Panc1 (cell line): Measurements from ENCODE around the gene GRID2IP. TPM values are rescaled to one million over a fixed set of nuclear protein-coding genes. Genes with fewer than 3 reads are reported as not detected.

Source experiments
- ATAC-seq: fragments of 200-7000 bp; cut with Tn5 transposase; 2 replicates; pipeline ENCODE4 v1.9.1; 2020; ENCODE audit warnings: mild to moderate bottlenecking, moderate library complexity
- BruUV-seq: library from RNA; stranded (reverse); fragments of 400-500 nt; replicated peaks from 2 replicates; lab custom pipeline; 2021; lab: Mats Ljungman, UMichigan
- CTCF ChIA-PET: fragments of 300-600 bp; sonication (Branson Sonifier 250); formaldehyde crosslinking; loops from one replicate; lab custom pipeline; 2022; ENCODE audit warnings: antibody characterized with exemption; lab: Charles Lee
- POLR2A ChIA-PET: fragments of 300-600 bp; sonication (Branson Sonifier 250); formaldehyde crosslinking; loops from one replicate; lab custom pipeline; 2022; ENCODE audit warnings: antibody characterized with exemption; lab: Charles Lee
- DNase-seq: peaks from one replicate; pipeline ENCODE4 v3.0.0-alpha.2; 2010; ENCODE audit warnings: low read depth, low spot score
- H3K27ac ChIP-seq: 2 replicates; pipeline ENCODE4 v1.5.1; 2011; ENCODE audit warnings: mild to moderate bottlenecking, low read length, inconsistent platforms
- H3K27me3 ChIP-seq: fragments of 200-500 bp; sonication (Bioruptor generic); 2 replicates; pipeline ENCODE4 v1.6.0; 2014; ENCODE audit warnings: low read length, inconsistent platforms; ENCODE audit not compliant: control insufficient read depth, insufficient read depth
- H3K36me3 ChIP-seq: fragments of 200-500 bp; sonication (Bioruptor generic); 2 replicates; pipeline ENCODE4 v1.5.1; 2014; ENCODE audit warnings: inconsistent platforms, mild to moderate bottlenecking, low read length, moderate library complexity; ENCODE audit not compliant: control insufficient read depth, insufficient read depth
- H3K4me1 ChIP-seq: 2 replicates; pipeline ENCODE4 v1.5.1; 2011; ENCODE audit warnings: inconsistent platforms, mild to moderate bottlenecking, low read length, moderate library complexity; ENCODE audit not compliant: control insufficient read depth, insufficient read depth
- H3K4me3 ChIP-seq, 2 experiments: 2 replicates each; pipeline ENCODE4 v1.5.1; 2011 to 2012; ENCODE audit warnings: low read depth in 2 of 2, low read length in 2 of 2, mild to moderate bottlenecking in 2 of 2, inconsistent platforms in 1 of 2, moderate library complexity in 1 of 2
- H3K9me3 ChIP-seq: fragments of 200-500 bp; sonication (Bioruptor generic); 2 replicates; pipeline ENCODE4 v1.5.1; 2014; ENCODE audit warnings: low read depth, mild to moderate bottlenecking, inconsistent platforms, low read length, moderate library complexity; ENCODE audit not compliant: control insufficient read depth, insufficient read depth
- POLR2AphosphoS5 ChIP-seq: IDR thresholded peaks from 2 replicates; pipeline ENCODE4 v1.6.1; 2012; ENCODE audit warnings: mild to moderate bottlenecking, low read depth, low read length, moderate library complexity
- SIN3A ChIP-seq: IDR thresholded peaks from 2 replicates; pipeline ENCODE4 v1.6.1; 2012; ENCODE audit warnings: low read depth, mild to moderate bottlenecking, low read length, moderate library complexity, borderline replicate concordance; ENCODE audit not compliant: insufficient read depth
- TCF7L2 ChIP-seq: IDR thresholded peaks from 2 replicates; pipeline ENCODE4 v1.6.1; 2011; ENCODE audit warnings: mild to moderate bottlenecking, low read depth, low read length, inconsistent platforms
- in situ Hi-C: cut with HindIII; loops from 2 replicates; pipeline ENCODE4 v1.10.0; 2016; ENCODE audit warnings: low sequenced_read_pairs, low pct_unique_long_range_greater_than_20kb
- intact Hi-C: fragments of 100-400 bp; cut with micrococcal nuclease; formaldehyde crosslinking; loops from one replicate; pipeline ENCODE4 v1.10.0; 2022; ENCODE audit not compliant: unreplicated experiment
- total RNA-seq: library from RNA; stranded (reverse); gene quantifications from one replicate; pipeline ENCODE4 v1.2.1, GENCODE V29; 2021; ENCODE audit not compliant: unreplicated experiment
- TF ChIP-seq, protein P1 (sequence below), 2 experiments: IDR thresholded peaks; 2 replicates each; pipeline ENCODE4 v1.6.1; 2011 to 2012; ENCODE audit warnings: low read depth in 2 of 2, control low read depth in 1 of 2, low read length in 1 of 2, mild to moderate bottlenecking in 1 of 2, moderate library complexity in 1 of 2; ENCODE audit not compliant: insufficient read depth in 1 of 2
- TF ChIP-seq, protein P2 (sequence below): fragments of 450-650 bp; IDR thresholded peaks from 2 replicates; pipeline ENCODE4 v1.5.1; 2017; ENCODE audit warnings: mild to moderate bottlenecking

The GRID2IP gene
- total RNA-seq, 1 experiment from 2014 or later, result 0.13 TPM

GRCh38 chr7:6494365-6494764 lies 56.9 kb downstream of the GRID2IP start:
- POLR2A ChIA-PET, result no interaction called here
- in situ Hi-C loops (no loop called here), intact Hi-C loops (no loop called here)
- Histone ChIP-seq H3K4me1 (no peaks in the 10 kb centered on the region), H3K4me3 (no peak overlapping the region), H3K27ac (no peak overlapping the region), H3K36me3 (no peaks in the 10 kb centered on the region), H3K9me3 (no peaks in the 10 kb centered on the region; the same call in 1 of the 2 replicates), H3K27me3 (no peaks in the 10 kb centered on the region)
- no TSS peak for BruUV-seq
- TF ChIP-seq, protein P1, sequence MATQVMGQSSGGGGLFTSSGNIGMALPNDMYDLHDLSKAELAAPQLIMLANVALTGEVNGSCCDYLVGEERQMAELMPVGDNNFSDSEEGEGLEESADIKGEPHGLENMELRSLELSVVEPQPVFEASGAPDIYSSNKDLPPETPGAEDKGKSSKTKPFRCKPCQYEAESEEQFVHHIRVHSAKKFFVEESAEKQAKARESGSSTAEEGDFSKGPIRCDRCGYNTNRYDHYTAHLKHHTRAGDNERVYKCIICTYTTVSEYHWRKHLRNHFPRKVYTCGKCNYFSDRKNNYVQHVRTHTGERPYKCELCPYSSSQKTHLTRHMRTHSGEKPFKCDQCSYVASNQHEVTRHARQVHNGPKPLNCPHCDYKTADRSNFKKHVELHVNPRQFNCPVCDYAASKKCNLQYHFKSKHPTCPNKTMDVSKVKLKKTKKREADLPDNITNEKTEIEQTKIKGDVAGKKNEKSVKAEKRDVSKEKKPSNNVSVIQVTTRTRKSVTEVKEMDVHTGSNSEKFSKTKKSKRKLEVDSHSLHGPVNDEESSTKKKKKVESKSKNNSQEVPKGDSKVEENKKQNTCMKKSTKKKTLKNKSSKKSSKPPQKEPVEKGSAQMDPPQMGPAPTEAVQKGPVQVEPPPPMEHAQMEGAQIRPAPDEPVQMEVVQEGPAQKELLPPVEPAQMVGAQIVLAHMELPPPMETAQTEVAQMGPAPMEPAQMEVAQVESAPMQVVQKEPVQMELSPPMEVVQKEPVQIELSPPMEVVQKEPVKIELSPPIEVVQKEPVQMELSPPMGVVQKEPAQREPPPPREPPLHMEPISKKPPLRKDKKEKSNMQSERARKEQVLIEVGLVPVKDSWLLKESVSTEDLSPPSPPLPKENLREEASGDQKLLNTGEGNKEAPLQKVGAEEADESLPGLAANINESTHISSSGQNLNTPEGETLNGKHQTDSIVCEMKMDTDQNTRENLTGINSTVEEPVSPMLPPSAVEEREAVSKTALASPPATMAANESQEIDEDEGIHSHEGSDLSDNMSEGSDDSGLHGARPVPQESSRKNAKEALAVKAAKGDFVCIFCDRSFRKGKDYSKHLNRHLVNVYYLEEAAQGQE (IDR thresholded peaks at IDR 0.05; ENCODE audit: insufficient read depth in 1 of 2, low read depth in 2 of 2, low read length in 1 of 2), result no peak
- TF ChIP-seq, protein P2, sequence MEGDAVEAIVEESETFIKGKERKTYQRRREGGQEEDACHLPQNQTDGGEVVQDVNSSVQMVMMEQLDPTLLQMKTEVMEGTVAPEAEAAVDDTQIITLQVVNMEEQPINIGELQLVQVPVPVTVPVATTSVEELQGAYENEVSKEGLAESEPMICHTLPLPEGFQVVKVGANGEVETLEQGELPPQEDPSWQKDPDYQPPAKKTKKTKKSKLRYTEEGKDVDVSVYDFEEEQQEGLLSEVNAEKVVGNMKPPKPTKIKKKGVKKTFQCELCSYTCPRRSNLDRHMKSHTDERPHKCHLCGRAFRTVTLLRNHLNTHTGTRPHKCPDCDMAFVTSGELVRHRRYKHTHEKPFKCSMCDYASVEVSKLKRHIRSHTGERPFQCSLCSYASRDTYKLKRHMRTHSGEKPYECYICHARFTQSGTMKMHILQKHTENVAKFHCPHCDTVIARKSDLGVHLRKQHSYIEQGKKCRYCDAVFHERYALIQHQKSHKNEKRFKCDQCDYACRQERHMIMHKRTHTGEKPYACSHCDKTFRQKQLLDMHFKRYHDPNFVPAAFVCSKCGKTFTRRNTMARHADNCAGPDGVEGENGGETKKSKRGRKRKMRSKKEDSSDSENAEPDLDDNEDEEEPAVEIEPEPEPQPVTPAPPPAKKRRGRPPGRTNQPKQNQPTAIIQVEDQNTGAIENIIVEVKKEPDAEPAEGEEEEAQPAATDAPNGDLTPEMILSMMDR, result no peak
- TF ChIP-seq TCF7L2 (no peak), POLR2AphosphoS5 (no peak), SIN3A (no peak)
- CTCF ChIA-PET, result no interaction called here
- ATAC-seq, result no peak
- no peak for DNase-seq

- CTCF ChIA-PET, result interaction anchor here (0.6 kb wide), 1 partner anchor 48 kb away, joined by 5 read pairs; no protein-coding TSS in a partner anchor
- no peak for DNase-seq
- Histone ChIP-seq H3K4me3 (no peak overlapping the region), H3K36me3 (no peaks in the 10 kb centered on the region), H3K9me3 (no peaks in the 10 kb centered on the region; the same call in 1 of the 2 replicates), H3K4me1 (no peaks in the 10 kb centered on the region), H3K27me3 (no peaks in the 10 kb centered on the region), H3K27ac (no peak overlapping the region)
- intact Hi-C loops, result no loop called here
- TF ChIP-seq SIN3A, result no peak
- TF ChIP-seq, protein P2, result no peak
- TF ChIP-seq TCF7L2, result no peak
- TF ChIP-seq, protein P1 (IDR thresholded peaks at IDR 0.05; ENCODE audit: insufficient read depth in 1 of 2, low read depth in 2 of 2, low read length in 1 of 2), result peak in 1 of 2 experiments; percentile 38; a peak in 1 of 4 replicates
- no peak for TF ChIP-seq POLR2AphosphoS5
- no peak for ATAC-seq
- no TSS peak for BruUV-seq
- POLR2A ChIA-PET, result interaction anchor here (0.6 kb wide), 1 partner anchor 63 kb away, joined by 4 read pairs; no protein-coding TSS in a partner anchor
- in situ Hi-C loops, result no loop called here
Measured at GRCh38 chr7:6491194-6491593, 60.1 kb downstream of the GRID2IP start.
